IPS-NIHi11 (cell line): Measurements from ENCODE around the gene ARHGEF1.
"Not testable (repeated sequence)": the region's sequence is repeated elsewhere in the genome, so short reads cannot be mapped to it uniquely, and the experiment has no call there.

ENCODE experiments used
- DNase-seq: peaks from one replicate; pipeline ENCODE4 v3.0.0; 2012; ENCODE audit warnings: mixed read lengths, low spot score

The ARHGEF1 gene

DNA sequence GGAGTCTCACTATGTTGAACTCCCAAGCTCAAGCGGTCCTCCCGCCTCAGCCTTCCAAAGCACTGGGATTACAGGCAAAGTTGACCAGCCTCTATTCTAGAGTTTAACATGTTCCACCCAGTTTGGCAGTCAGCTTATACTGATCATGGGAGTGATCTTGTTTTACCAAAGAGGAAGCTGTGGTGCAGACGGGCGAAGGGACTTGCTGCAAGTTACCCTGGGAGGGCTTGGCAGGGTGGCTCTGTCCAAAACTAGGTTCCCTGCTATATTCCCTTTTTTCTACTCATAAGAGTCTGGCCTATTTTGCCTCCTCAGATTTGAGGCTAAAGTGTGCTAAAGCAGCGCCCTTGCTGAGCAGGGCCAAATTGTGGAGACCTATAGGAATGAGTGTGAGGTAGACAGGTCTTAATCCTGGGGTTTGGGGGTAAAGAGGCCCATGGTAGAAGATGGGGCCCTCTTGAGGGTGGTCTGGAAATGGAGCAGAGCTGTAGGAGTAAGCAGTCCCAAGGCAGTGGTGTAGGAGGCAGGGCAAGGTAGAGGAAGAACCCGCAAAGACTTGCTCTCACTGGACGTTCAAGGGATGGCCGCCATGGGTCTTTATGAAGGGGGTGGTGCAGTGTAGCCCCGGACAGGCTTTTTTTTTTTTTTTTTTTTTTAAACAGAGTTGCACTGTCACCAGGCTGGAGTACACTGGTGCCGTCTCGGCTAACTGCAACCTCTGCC lies 19.6 kb upstream of the ARHGEF1 start:
- DNase-seq, result no peak

DNA sequence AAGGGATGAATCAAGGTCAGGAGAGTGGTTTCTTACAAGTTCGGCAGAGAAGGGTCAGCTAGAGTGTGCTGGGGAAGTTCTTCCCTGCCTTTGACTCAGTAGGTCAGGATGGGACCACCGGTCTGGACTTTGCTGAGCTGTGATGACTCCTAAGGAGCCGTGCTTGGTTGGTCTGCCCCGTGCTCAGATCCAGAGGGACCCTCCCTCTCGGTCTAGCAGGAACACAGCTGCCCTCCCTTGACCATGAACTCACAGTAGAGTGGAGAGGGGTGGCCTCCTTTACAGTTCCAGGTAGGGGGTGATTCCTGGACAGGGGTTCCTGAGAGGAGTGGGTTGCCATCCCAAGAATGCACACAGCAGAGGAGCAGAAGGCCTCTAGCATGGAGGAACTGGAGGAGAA lies 18.6 kb upstream of the ARHGEF1 start:
- DNase-seq, result no peak

DNA sequence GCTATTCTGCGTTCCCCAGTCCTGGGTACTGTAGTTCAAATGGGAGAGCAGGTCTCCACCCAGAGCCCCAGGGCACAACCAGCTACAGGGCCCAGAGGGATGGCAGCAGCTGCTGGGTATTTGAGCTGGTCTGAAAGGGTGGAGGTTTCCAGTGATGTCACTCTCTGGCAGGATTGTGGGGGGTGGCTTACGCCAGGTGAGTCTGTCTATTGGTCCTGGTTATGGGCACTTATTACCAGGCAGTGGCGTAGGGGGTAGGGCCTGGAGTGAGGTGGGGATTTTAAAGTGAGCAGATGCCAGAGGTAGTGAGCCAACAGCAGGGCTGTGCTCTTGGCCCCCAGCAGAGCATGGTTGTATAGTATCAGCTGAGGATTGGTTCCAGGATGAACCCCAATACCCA lies 16.7 kb upstream of the ARHGEF1 start:
- DNase-seq, result no peak

DNA sequence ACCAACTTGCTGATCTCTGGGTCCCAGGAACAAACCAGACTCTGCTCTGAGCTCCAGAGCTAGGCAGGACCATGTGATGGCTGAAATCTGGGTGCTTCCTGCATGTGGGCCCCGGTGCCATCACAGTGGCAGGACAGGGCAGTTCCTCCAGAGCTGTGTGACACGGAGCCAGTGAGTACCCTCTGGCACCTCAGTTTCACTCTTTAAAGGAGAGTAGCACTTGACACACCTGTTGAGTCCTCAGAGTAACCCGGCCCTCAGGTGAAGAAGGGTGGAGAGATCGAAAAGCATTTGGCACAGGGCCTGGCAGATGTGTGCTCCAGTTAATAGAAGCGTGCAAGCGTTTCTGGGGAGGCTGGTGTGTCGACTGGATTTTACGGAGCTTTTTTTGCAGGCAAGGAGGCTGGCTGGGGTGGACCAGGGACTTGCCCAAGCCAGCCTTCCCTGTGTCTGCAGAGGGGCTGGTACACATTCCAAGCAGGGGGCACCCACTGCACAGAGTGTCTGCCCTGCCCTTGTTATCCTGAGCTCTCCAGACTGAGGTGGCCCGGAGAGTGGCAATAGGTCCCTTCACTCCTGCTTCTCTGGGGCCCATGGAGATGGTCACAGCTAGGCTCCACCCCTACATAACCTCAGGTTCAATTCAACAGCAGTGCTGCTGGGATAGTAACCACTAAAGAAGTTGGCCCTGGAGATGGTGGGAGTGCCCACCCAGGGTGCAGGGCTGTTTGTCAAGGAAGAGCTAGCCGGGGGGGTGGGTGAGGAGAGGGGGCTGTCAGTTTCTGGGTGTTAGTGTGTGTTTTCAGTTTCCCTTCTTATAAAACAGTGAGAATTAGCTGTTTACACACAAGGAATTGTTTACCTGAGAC lies 14.6 kb upstream of the ARHGEF1 start:
- DNase-seq, result no peak

DNA sequence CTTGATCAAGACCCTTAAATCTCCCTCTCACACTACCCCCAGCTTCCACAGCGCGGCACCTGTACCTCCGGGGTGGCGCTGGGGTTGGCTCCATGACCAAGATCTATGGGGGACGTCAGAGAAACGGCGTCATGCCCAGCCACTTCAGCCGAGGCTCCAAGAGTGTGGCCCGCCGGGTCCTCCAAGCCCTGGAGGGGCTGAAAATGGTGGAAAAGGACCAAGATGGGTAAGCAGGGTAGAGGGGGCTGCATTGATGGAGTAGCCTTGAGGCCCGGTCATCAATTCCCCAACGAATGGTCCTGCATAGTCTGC lies 14.0 kb upstream of the ARHGEF1 start:
- no peak for DNase-seq

DNA sequence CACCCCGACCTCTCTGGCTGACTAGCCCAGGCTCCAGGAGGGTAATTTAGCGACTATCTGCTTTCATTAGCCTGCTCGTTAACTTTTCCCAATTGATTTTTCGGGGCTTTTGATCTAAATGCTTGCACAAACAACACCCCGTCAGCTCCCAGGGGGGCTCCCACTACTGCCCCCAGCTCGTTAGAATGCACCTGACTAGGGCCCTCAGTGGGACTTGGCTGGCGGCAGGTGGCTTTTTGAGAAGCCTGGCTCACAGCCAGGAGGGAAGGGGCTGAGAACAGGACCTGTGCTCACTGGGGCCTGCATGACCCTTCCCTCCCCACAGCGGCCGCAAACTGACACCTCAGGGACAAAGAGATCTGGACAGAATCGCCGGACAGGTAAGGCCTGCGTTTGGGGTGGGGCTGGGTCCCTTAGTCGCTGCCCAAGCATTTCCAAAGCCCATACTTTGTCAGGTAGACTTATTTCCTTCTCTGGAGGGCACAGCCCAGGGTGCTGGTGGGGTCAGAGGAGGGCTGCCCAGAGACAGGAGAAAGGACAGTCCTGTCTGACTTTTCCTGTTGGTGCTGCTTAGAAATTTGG lies 13.5 kb upstream of the ARHGEF1 start:
- DNase-seq, result no peak

DNA sequence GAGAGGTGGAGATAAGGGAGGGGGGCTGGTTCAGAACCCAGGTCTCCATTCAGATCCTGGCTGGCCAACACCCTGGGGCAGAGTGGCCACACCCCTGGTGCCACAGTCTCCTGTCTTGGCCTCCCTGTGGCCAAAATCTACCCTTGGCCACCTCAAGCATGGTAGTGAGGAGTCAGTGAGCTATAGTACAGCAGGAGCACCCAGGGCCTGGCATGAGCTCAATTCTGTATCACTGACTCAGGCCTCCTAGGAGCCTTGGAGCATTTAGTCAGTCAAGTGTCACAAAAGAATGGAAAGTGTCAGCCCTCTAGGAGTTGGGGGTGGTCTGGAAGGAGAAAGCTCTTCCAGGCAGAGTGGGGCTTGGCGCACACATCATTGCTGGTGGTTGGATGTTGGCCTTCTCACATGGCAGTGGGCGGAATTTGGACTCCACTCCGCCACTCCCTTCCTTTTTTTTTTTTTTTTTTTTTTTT lies 12.5 kb upstream of the ARHGEF1 start:
- DNase-seq, result no peak

DNA sequence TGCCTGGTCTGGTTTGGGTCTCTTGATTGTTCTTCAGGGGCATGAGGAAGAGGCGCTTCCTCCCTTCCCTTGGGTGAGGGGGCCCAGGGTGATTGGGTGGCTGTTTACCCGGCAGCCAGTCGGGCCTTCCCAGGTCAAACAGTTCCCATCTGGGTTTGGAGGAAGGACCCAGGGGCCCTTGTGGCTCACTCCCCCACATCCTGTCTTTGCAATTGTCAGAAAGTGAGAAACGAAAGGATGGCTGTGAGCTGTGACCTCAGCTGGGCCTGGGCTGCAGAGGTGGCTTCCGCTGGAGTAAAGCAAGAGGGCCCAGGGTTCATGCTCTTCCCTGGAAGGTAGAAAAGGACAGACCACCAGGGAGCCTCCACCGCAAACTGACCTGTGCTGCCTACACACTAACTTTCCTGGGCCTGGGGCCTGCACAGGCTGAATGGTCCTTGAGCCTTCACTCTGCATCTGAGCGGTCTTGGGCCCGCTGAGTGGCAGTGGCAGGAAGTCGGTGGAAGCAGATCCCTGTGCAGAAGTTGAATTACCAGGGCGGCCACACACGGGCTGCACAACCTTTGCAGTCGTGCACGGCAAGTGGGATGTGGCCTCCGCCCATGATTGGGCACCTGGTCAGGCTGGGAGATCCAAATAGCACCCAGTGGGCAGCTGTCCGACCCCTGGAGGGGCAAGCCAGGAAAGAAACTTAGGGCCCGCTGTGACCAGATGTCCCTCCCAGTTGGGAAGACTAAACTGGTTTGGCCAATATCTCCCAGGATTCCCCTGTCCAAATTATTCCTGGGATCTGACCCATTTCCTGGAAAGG lies 11.2 kb upstream of the ARHGEF1 start:
- no peak for DNase-seq

DNA sequence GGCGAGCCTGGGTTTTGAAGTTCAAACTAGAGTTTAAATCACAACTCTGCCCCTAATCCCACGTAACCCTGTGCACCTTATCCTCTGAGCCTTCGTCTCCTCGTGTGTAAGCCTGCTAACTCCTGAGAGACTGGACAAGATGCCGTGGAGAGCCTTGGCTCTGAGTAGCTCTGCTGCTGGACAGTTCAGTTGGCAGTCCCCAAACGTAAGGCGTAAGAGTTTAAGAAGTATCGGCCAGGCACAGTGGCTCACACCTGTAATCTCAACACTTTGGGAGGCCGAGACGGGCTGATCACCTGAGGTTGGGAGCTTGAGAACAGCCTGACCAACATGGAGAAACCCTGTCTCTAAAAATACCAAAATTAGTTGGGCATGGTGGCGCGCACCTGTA lies 10.6 kb upstream of the ARHGEF1 start:
- DNase-seq, result no peak

DNA sequence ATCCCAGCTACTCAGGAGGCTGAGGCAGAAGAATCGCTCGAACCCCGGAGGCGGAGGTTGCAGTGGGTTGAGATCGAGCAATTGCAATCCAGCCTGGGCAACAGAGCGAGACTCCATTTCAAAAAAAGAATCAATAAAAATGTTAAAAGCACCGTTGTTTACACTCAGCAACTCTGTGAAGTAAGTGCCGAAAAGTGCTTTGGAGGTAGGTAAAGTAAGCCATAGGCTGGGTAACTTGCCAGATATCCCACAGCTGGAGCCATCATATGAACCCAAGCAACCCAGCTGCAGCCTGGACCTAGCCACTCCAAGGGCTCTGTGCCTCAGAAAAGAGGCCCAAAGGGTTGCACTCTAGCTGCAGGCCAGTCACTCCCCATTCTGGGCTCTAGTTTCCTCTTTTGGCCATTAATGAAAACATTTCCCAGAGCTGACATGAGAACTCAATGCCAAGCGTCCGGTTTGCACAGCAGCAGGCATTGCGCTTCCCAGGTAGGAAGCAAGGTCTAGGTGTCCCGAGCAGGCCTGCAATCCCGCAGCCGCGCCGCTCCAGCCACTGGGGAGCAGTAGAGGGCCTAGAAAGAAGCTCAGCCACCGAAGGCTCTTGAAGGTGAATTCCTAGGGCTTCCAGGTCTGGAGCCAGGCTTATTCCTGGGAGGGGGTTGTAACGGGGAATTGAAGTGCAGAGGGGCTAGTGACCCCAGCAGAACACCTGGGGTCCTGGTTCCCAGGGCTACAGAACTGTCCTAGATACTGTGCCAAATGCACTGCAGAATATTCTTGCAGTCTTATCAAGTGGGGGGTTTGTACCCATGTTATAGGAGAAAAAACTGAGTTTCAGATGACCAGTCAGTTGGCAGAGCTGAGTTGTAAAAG lies 10.0 kb upstream of the ARHGEF1 start:
- peak; percentile 74 for DNase-seq

DNA sequence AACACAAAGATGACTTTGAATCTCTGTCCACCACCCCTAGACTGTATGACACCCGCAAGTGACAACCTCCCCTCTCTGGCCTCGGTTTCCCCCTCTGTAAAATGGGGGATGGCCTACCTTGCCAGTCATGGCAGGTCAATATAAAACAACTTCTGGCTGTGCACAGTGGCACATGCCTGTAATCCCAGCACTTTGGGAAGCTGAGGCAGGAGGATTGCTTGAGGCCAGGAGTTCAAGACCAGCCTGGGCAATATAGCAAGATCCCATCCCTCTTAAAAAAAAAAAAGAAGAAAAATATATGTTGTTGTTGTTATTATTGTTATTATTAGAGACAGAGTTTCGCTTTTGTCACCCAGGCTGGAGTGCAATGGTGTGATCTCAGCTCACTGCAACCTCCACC lies 7.0 kb upstream of the ARHGEF1 start:
- DNase-seq, result not testable (repeated sequence)

DNA sequence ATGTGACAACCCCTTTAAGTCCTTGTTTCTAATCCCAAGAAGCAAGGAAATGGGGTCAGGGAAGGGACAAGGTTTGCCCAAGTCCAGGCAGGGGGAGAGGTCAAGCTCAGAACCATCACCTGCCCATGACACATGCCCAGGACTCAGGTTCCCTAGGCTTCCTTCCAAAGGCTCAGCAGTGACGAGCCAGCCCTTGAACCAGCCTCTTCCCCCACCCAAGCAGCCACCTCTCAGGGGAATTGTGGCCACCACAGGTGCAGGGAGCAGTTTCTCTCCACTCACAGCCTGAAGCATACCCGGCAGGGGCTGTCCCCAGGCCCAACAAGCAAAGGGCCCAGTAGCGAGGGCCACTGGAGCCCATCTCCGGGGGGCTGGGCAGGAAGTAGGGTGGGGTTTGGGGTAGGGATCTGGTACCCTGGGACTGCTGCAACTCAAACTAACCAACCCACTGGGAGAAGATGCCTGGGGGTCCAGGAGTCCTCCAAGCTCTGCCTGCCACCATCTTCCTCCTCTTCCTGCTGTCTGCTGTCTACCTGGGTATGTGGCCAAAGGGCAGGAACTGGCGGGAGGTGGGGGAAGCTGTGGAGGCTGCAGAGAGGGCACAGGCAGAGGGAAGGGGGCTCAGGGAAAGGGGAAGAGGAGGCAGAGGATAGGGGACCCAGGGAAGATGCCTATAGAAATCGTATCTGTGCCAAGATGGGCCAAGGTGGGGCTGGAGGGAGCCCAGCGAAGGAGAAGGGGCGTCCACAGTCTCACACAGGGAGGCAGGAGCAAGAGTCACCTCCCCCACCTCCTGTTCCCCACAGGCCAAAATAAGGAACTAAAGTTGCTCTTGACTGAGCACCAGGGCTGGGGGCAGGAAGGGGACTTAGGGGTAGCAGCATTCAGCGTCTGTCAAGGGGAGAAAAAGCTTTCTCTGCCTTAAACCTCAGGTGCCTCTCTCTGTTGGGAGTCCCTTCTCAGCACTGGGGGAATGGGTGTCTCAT lies 5.8 kb upstream of the ARHGEF1 start, which contains the start of gene CD79A:
CD79A (plus strand) TSS at position 433 of the 986 bp plus-strand sequence; CDS start at position 459, 26 bp downstream.
- DNase-seq, result no peak

DNA sequence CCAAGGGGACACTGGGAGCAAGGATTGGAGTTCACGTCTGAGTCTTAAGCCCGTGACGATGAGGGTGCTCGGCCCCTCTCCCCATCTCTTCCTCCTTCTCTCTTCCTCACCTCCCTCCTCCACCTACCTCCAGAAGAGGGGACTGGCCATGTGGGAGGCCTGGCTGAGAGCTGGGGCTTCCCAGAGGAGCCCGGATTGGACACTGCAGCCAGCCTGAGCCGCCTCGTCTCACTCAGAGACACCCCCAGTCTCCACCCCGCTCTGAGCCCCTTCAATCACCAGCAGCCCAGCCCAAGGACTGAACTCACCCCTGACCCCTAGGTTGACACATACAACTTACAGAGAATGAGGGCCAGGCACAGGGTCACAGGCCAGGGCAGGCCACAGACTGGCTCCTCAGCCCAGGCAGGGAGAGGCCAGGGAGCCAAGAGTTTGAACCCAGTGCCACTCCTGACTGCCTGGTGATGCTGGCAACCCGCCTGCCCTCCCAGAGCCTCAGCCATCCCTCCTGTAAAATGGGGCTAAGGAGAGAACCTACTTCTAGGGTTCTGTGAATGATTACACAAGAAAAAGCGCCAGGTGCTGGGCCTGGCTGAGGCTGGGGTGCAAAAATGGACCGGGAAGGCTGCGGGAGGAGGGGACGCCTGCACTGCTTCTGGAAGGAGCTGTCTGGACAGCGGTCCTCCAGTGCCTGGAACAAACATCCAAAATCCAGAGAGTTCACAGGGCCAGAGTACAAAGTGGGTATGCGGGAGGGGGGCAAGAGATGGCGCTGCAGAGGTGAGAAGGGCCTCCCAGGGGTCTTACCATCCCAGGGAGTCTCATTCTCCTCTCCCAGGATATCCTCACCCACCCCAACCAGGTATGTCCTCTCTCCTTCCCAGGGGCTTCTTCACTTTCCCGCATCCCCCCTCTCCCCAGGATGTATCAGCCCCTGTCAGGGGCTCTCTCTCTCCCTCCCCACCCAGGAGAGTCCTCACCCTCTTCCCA lies 4.8 kb upstream of the ARHGEF1 start:
- no peak for DNase-seq

DNA sequence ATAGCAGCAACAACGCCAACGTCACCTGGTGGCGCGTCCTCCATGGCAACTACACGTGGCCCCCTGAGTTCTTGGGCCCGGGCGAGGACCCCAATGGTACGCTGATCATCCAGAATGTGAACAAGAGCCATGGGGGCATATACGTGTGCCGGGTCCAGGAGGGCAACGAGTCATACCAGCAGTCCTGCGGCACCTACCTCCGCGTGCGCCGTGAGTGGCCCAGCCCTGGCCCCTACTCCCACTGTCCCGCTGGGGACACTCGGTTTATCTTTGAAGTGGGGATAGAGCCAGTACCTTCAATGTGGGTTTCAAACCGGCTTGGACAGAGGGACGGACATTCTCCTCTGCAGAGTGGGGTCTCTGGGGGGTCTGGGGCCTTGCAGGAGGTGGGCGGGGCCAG lies 3.9 kb upstream of the ARHGEF1 start:
- no peak for DNase-seq

DNA sequence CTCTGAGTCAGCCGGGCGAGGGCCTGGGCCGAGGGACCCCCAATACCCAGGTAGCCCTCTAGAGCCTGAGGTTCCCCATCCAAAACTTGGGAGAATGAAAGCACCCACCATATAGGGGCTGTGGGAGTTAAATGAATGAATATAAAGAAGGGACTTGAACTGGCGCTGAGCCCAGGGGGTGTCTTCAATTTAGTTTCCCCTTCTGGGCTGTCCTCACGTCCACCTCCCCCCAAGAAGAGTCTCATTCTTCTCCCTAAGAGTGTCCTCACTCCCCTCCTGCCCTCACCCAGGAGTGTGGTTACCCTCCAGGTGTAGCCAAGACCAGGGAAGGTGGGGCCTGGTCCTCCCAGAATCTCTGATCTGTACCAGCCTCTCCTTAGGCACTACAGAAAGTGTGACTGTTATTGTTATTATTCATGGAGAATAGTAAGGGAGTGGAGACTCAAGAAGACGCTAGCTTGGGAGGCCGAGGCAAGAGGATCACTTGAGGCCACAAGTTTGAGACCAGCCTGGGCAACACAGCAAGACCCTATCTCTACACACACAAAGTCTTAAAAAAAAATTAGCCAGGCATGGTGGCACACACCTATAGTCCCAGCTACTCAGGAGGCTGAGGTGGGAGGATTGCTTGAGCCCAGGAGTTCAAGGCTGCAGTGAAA lies 3.2 kb upstream of the ARHGEF1 start:
- DNase-seq, result no peak

DNA sequence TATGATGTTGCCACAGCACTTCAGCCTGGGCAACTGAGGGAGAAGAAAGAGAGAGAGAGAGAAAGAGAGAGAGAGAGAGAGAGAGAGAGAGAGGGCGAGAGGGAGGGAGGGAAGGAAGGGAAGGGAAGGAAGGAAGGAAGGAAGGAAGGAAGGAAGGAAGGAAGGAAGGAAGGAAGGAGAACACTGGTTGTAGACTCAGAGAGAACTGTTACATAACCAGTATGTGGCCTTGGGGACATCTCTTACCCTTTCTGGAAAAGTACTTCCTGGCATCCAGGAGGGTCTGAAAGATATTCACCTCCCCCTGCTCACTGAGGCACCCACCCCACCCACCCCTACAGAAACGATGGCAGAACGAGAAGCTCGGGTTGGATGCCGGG lies 2.7 kb upstream of the ARHGEF1 start:
- no peak for DNase-seq

DNA sequence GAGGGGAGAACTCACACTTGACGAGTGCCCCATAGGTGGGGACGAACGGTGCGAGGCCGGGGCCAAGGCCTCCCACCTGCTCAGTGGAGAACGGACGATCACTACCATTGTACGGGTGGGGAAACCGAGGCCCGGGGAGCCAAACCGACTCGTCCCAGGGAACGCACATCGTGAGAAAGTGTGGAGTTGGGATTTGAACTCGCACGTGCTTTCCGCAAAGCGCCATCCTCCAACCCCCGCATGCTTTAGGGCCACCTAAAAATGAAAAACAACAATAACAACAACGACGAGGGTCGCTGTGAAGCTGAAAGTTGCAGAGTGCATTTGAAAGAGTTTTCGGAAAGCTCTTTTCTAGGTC lies 458 bp downstream of the ARHGEF1 start:
- no peak for DNase-seq
